Activated CD4-positive, alpha-beta T cell treated with anti-CD3 and anti-CD28 coated beads for 4 hours (primary cell): ENCODE data around the gene SPNS2.

Experiments
- DNase-seq, 2 donors: peaks; one replicate each; pipeline ENCODE4 v3.0.0-alpha.2; 2020

The SPNS2 gene

GRCh38 chr17:4522661-4523060 is 24.0 kb downstream of the SPNS2 start:
- DNase-seq, result no peak

- no peak for DNase-seq
Observed at GRCh38 chr17:4523946-4524345, 25.3 kb downstream of the SPNS2 start.

GRCh38 chr17:4525691-4526397 is 27.2 kb downstream of the SPNS2 start:
- no peak for DNase-seq

GRCh38 chr17:4527134-4527533 is 28.5 kb downstream of the SPNS2 start:
- DNase-seq, result no peak

- no peak for DNase-seq
Observed at GRCh38 chr17:4527566-4528125, 29.0 kb downstream of the SPNS2 start.

- DNase-seq, result no peak
Observed at GRCh38 chr17:4529533-4530152, 31.0 kb downstream of the SPNS2 start.

GRCh38 chr17:4530799-4531730 is 32.4 kb downstream of the SPNS2 start:
- DNase-seq, result no peak

- no peak for DNase-seq
Observed at GRCh38 chr17:4531988-4532736, 33.5 kb downstream of the SPNS2 start.

- no peak for DNase-seq
Observed at GRCh38 chr17:4532860-4533522, 34.3 kb downstream of the SPNS2 start.

- no peak for DNase-seq
Observed at GRCh38 chr17:4533523-4534504, 35.1 kb downstream of the SPNS2 start.

- DNase-seq, result no peak
Observed at GRCh38 chr17:4534515-4534914, 35.8 kb downstream of the SPNS2 start.

- DNase-seq, result no peak
Observed at GRCh38 chr17:4534928-4535666, 36.4 kb downstream of the SPNS2 start.

GRCh38 chr17:4535667-4536258 is 37.1 kb downstream of the SPNS2 start:
- DNase-seq, result no peak

- DNase-seq, result no peak
Observed at GRCh38 chr17:4536259-4536741, 37.6 kb downstream of the SPNS2 start.

GRCh38 chr17:4536742-4537411 is 38.2 kb downstream of the SPNS2 start:
- no peak for DNase-seq

- DNase-seq, result no peak
Observed at GRCh38 chr17:4537451-4538235, 39.0 kb downstream of the SPNS2 start.

- DNase-seq, result no peak
Observed at GRCh38 chr17:4538236-4539002, 39.7 kb downstream of the SPNS2 start.
